Measurements from ENCODE around the gene DNAL4. TPM values are rescaled to one million over a fixed set of nuclear protein-coding genes. Genes with fewer than 3 reads are reported as not detected.

DNAL4 gene
- total and polyA plus RNA-seq, 7 donors: 7.9 to 25.8 (median 15.0) TPM

- 96% methylated on average over 9 of the region's 9 CpGs for WGBS, 2 donors
- H3K9me3 ChIP-seq: no peaks in the 10 kb centered on the region
- H3K27me3 ChIP-seq: no peaks in the 10 kb centered on the region
- H3K27ac ChIP-seq: no peak overlapping the region
- H3K36me3 ChIP-seq: peaks cover 93 to 100% (median 96%) of the 10 kb centered on the region in 4 donors
- TF ChIP-seq CTCF (IDR thresholded peaks at IDR 0.05) (no peak), POLR2AphosphoS5 (IDR thresholded peaks at IDR 0.05) (no peak), POLR2A (IDR thresholded peaks at IDR 0.05) (no peak), EP300 (IDR thresholded peaks at IDR 0.05) (no peak)
- H3K4me1 ChIP-seq: no peaks in the 10 kb centered on the region
- no peak overlapping the region for H3K4me3 ChIP-seq
- DNase-seq: no peak
- intact Hi-C loops (cut with DNase I): no loop called here
These were observed 52.8 kb downstream of the DNAL4 start for GRCh38 chr22:38741166-38741565.

GRCh38 chr22:38740754-38741153, 53.2 kb downstream of the DNAL4 start:
- Histone ChIP-seq H3K4me1 (peaks cover 0 to 4% (median 0%) of the 10 kb centered on the region in 4 donors), H3K27me3 (no peaks in the 10 kb centered on the region), H3K27ac (peak overlapping the region in 1 of 4 donors; percentile 2), H3K36me3 (peaks cover 93 to 100% (median 96%) of the 10 kb centered on the region in 4 donors), H3K9me3 (no peaks in the 10 kb centered on the region), H3K4me3 (no peak overlapping the region)
- TF ChIP-seq POLR2A (IDR thresholded peaks at IDR 0.05): no peak
- TF ChIP-seq EP300 (IDR thresholded peaks at IDR 0.05): no peak
- TF ChIP-seq CTCF (IDR thresholded peaks at IDR 0.05): no peak
- no peak for TF ChIP-seq POLR2AphosphoS5 (IDR thresholded peaks at IDR 0.05)
- WGBS, 2 donors: 71 to 84% methylated on average over 8 of the region's 8 CpGs
- intact Hi-C loops (cut with DNase I): no loop called here
- DNase-seq: no peak

- H3K36me3 ChIP-seq: peaks cover 93 to 100% (median 96%) of the 10 kb centered on the region in 4 donors
- intact Hi-C loops (cut with DNase I): no loop called here
- WGBS, 2 donors: 93 to 96% methylated on average over 15 of the region's 15 CpGs
These were observed 53.7 kb downstream of the DNAL4 start for GRCh38 chr22:38740116-38740723.

GRCh38 chr22:38739300-38740055, 54.5 kb downstream of the DNAL4 start:
- no peak for TF ChIP-seq POLR2A (IDR thresholded peaks at IDR 0.05)
- TF ChIP-seq CTCF (IDR thresholded peaks at IDR 0.05): no peak
- TF ChIP-seq POLR2AphosphoS5 (IDR thresholded peaks at IDR 0.05): no peak
- DNase-seq: no peak
- no peak overlapping the region for H3K4me3 ChIP-seq
- peaks cover 87 to 99% (median 89%) of the 10 kb centered on the region in 4 donors for H3K36me3 ChIP-seq
- H3K4me1 ChIP-seq: peaks cover 0 to 16% (median 9%) of the 10 kb centered on the region in 4 donors
- H3K27ac ChIP-seq: peak overlapping the region in 1 of 4 donors; percentile 15
- intact Hi-C loops (cut with DNase I): no loop called here
- no peaks in the 10 kb centered on the region for H3K27me3 ChIP-seq
- H3K9me3 ChIP-seq: no peaks in the 10 kb centered on the region
- 94% methylated on average over 20 of the region's 20 CpGs for WGBS, 2 donors

More at GRCh38 chr22:38740116-38740723, 53.7 kb downstream of the DNAL4 start:
- no peak for DNase-seq
- peak in 1 of 4 donors; percentile 5 for TF ChIP-seq POLR2AphosphoS5 (IDR thresholded peaks at IDR 0.05)
- TF ChIP-seq CTCF (IDR thresholded peaks at IDR 0.05): no peak
- no peak for TF ChIP-seq EP300 (IDR thresholded peaks at IDR 0.05)
- no peak for TF ChIP-seq POLR2A (IDR thresholded peaks at IDR 0.05)
- no peaks in the 10 kb centered on the region for H3K9me3 ChIP-seq
- no peak overlapping the region for H3K4me3 ChIP-seq
- H3K27ac ChIP-seq: peak overlapping the region in 2 of 4 donors; percentile 2 to 15
- H3K27me3 ChIP-seq: no peaks in the 10 kb centered on the region
- peaks cover 0 to 9% (median 2%) of the 10 kb centered on the region in 4 donors for H3K4me1 ChIP-seq

Data from sigmoid colon (tissue), 7 donors.